ENCODE results near the gene SNPH. TPM values are rescaled to one million over a fixed set of nuclear protein-coding genes. Genes with fewer than 3 reads are reported as not detected.
"Not testable (repeated sequence)": the region's sequence is repeated elsewhere in the genome, so short reads cannot be mapped to it uniquely, and the experiment has no call there.

Gene SNPH
- total RNA-seq (2014; rRNA removed; shearing (Covaris generic)): 1.6 and 3.0 TPM in 2 replicates

- peak; percentile 75 for DNase-seq (ENCODE audit: low read depth)
Observed at GRCh38 chr20:1266167-1266973, at the start of gene SNPH. Gene SNPH (plus strand): TSS chr20:1266294. CDS start chr20:1296240, 29,946 bp downstream.

GRCh38 chr20:1216527-1217427 is 49.3 kb upstream of the SNPH start:
- not testable (repeated sequence) for DNase-seq (ENCODE audit: low read depth)

- not testable (repeated sequence) for DNase-seq (ENCODE audit: low read depth)
Observed at GRCh38 chr20:1222750-1223149, 43.3 kb upstream of the SNPH start.

- no peak for DNase-seq (ENCODE audit: low read depth)
Observed at GRCh38 chr20:1224205-1224890, 41.7 kb upstream of the SNPH start.

GRCh38 chr20:1225263-1225782 is 40.8 kb upstream of the SNPH start:
- no peak for DNase-seq (ENCODE audit: low read depth)

- peak; percentile 86 for DNase-seq (ENCODE audit: low read depth)
Observed at GRCh38 chr20:1225783-1226654, 40.1 kb upstream of the SNPH start, which contains the start of gene RAD21L1. Gene RAD21L1 (plus strand): TSS chr20:1226044. CDS start chr20:1228454, 2,410 bp downstream.

- DNase-seq (ENCODE audit: low read depth): no peak
Observed at GRCh38 chr20:1229541-1229940, 36.6 kb upstream of the SNPH start.

GRCh38 chr20:1232286-1233111 is 33.6 kb upstream of the SNPH start:
- DNase-seq (ENCODE audit: low read depth): no peak

- no peak for DNase-seq (ENCODE audit: low read depth)
Observed at GRCh38 chr20:1240549-1240948, 25.5 kb upstream of the SNPH start.

- no peak for DNase-seq (ENCODE audit: low read depth)
Observed at GRCh38 chr20:1241456-1241855, 24.6 kb upstream of the SNPH start.

GRCh38 chr20:1242099-1242498 is 24.0 kb upstream of the SNPH start:
- DNase-seq (ENCODE audit: low read depth): no peak

GRCh38 chr20:1242530-1242929 is 23.6 kb upstream of the SNPH start:
- DNase-seq (ENCODE audit: low read depth): peak; percentile 86

GRCh38 chr20:1245578-1245977 is 20.5 kb upstream of the SNPH start:
- no peak for DNase-seq (ENCODE audit: low read depth)

GRCh38 chr20:1247689-1248088 is 18.4 kb upstream of the SNPH start:
- DNase-seq (ENCODE audit: low read depth): no peak

- DNase-seq (ENCODE audit: low read depth): not testable (repeated sequence)
Observed at GRCh38 chr20:1250282-1250681, 15.8 kb upstream of the SNPH start.

- no peak for DNase-seq (ENCODE audit: low read depth)
Observed at GRCh38 chr20:1252416-1252815, 13.7 kb upstream of the SNPH start.

GRCh38 chr20:1254254-1254653 is 11.8 kb upstream of the SNPH start:
- DNase-seq (ENCODE audit: low read depth): no peak

- no peak for DNase-seq (ENCODE audit: low read depth)
Observed at GRCh38 chr20:1255675-1256074, 10.4 kb upstream of the SNPH start.

GRCh38 chr20:1263853-1264252 is 2.2 kb upstream of the SNPH start:
- DNase-seq (ENCODE audit: low read depth): no peak

- no peak for DNase-seq (ENCODE audit: low read depth)
Observed at GRCh38 chr20:1264727-1265126, 1.4 kb upstream of the SNPH start.

All from Daoy (cell line).